GM19043 (cell line): ENCODE results near the gene NPEPL1.
"Not testable (repeated sequence)": the region's sequence is repeated elsewhere in the genome, so short reads cannot be mapped to it uniquely, and the experiment has no call there.

Experiments used
- ATAC-seq: cut with Tn5 transposase; IDR thresholded peaks from one replicate; pipeline ENCODE4 v1.9.1; 2021; ENCODE audit warnings: low read depth; ENCODE audit not compliant: unreplicated experiment

The NPEPL1 gene

DNA sequence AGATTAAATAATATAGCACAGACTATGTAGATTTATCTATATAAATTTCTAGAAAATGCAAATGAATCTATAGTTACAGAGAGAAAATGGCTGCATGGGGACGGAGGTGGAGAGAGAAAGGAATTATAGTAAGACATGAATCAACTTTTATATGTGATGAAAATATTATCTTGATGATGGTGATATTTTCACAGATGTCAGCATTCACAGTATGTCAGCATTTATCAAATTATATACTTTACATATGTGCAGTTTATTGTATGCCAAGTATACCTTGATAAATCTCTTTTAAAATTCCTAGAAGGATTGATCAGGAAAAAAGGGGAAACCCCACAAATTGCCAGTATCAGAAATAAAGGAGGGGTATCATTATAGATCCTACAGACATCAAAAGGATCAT, 44.6 kb downstream of the NPEPL1 start:
- ATAC-seq, result no peak

GRCh38 chr20:58740356-58741308, 48.0 kb downstream of the NPEPL1 start:
- no peak for ATAC-seq

- no peak for ATAC-seq
Measured at GRCh38 chr20:58741384-58741783, 48.8 kb downstream of the NPEPL1 start.

GRCh38 chr20:58742668-58743566, 50.3 kb downstream of the NPEPL1 start:
- no peak for ATAC-seq

GRCh38 chr20:58743929-58744534, 51.4 kb downstream of the NPEPL1 start:
- ATAC-seq, result no peak

DNA sequence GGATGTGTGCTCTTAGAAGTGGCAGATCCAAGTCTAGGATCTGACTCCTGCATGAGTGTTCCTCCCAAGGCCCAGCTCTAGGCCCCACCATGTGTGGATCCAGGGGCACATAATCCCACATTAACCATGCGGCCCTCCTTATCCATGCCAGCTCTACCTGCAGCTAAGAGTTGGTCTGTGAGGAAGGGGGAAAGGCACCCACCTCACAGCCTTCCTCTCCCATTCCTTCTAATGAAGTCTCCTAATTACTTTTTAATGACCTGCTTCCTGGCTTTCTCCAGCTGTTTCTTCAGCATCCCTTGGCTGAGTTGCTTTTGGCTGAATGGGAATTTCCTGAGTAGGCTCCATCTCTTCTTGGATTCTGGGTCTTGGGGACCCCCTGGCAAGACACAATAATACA, 52.2 kb downstream of the NPEPL1 start:
- no peak for ATAC-seq

- ATAC-seq, result no peak
Measured at GRCh38 chr20:58745391-58745790, 52.8 kb downstream of the NPEPL1 start.

- ATAC-seq, result no peak
Measured at GRCh38 chr20:58746620-58747019, 54.0 kb downstream of the NPEPL1 start.

DNA sequence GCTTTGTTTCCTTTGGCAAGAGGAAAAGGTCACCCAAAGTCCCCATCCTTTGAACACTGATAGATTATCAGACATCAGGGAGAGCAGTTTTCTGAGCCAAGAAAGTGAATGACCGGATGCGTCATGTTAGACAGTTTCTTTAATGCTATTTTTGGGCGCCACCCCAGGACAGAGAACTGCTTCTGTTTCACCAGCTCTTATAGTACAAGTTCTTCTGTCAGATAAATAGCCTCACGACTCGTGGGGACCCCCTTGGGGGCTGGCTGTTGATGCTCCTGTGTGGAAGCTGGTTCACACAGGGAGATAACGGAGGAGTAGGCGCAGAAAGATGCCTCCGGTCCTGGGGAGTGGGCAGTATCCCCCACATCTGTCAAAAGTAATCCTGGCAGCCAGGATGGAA, 54.6 kb downstream of the NPEPL1 start:
- ATAC-seq, result no peak

DNA sequence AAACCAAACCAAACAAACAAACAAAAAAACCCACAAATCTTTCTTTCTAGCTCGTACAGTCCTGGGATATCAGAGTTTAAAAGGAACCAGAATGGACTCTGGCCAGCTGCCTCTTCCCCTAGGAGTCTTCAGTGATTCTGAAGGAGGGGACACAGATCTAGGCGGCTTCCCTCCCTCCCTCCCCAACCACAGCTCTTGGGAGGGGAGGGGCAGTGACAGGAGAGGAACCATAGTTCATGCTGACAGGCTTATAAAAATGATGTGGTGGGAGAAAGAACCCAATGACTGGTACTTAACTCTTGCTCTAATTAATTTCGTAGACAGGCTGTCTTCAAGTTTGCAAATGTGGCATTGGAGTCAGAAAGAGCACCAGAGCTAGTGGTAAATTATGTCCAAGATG, 56.0 kb downstream of the NPEPL1 start:
- ATAC-seq, result no peak

GRCh38 chr20:58749098-58749769, 56.6 kb downstream of the NPEPL1 start:
- ATAC-seq, result no peak

- ATAC-seq, result no peak
Measured at GRCh38 chr20:58749979-58750378, 57.4 kb downstream of the NPEPL1 start.

DNA sequence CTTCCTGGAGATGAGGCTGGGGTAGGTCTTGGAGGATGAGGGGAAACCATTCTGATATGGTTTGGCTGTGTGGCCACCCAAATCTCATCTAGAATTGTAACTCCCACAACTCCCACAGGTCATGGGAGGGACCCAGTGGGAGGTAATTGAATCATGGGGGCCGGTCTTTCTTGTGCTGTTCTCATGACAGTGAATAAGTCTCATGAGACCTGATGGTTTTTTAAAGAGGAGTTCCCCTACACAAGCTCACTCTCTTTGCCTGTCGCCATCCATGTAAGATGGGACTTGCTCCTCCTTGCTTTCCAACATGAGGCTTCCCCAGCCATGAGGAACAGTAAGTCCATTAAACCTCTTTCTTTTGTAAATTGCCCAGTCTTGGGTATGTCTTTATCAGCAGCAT, 58.1 kb downstream of the NPEPL1 start:
- ATAC-seq, result not testable (repeated sequence)

GRCh38 chr20:58751979-58752378, 59.4 kb downstream of the NPEPL1 start:
- no peak for ATAC-seq

DNA sequence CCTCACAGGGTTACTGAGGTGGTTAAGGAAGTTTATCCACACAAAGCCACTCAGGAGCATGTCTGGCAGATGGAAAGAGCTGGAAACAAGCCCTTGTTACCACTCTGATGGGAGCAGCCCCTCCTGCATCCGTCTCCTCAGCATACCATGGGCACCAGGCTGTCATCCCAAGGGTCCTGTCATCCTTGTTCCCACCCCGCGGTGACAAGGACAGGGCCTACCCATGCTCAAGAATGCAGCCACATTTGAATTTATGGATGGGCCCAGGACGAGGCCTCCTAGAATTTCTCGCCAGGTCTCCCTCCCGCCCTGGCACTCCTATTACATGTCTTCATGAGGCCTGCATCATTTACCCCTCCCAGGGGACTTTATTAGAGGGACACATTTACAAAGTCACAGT, 60.0 kb downstream of the NPEPL1 start:
- no peak for ATAC-seq

GRCh38 chr20:58753267-58753921, 60.8 kb downstream of the NPEPL1 start:
- ATAC-seq, result no peak

GRCh38 chr20:58753922-58754551, 61.4 kb downstream of the NPEPL1 start:
- ATAC-seq, result no peak

- no peak for ATAC-seq
Measured at GRCh38 chr20:58754584-58754983, 62.0 kb downstream of the NPEPL1 start.

DNA sequence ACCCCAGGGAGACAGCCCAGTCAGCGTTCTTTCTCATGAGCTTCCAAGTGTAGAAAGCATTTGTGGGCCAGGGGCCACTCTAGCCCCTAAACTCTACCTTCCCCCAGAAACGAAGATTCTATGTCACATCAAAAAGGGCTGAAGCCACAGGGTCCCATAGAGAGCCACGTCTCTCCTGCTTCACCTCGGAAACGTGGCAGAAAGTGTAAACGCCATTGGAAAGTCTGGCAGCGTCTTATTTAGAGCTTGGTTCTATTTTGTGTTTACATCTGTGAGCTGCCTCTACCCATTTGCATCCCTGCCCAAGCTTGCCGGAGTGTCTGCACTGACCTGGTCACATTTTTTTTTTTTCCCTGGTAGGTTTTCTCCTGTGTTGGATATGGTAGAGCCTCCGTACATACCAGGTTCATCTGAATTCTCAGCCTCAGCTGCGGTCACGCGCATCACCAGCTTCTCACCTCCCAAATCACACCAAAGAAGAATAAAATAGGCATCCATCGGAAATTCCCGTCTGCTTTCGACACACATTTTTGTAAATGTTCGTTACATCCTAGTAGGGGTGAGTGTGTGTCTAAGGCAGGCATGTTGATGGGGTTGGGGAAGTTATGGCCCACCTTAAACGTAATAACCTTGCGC, 62.6 kb downstream of the NPEPL1 start:
- no peak for ATAC-seq
